CD4-positive, alpha-beta T cell (primary cell): ENCODE results near the gene SCUBE2. TPM values are rescaled to one million over a fixed set of nuclear protein-coding genes. Genes with fewer than 3 reads are reported as not detected.

Experiments
- ATAC-seq: fragments of 200-7000 bp; cut with Tn5 transposase; one replicate; pipeline ENCODE4 v1.10.0; 2022; ENCODE audit warnings: mild to moderate bottlenecking; ENCODE audit not compliant: poor library complexity
- CTCF ChIA-PET: fragments of 350-600 bp; sonication (Branson Sonifier 250); formaldehyde crosslinking; loops from one replicate; lab custom pipeline; 2021; ENCODE audit warnings: antibody characterized with exemption, inconsistent platforms; lab: Charles Lee
- POLR2A ChIA-PET: fragments of 350-600 bp; sonication (Branson Sonifier 250); formaldehyde crosslinking; loops from one replicate; lab custom pipeline; 2021; ENCODE audit warnings: antibody characterized with exemption, inconsistent platforms; lab: Charles Lee
- DNase-seq, 14 experiments: peaks; one replicate each; pipeline ENCODE4 v3.0.0-alpha.2; 2013 to 2020; ENCODE audit warnings: mixed read lengths in 2 of 14
- H3K27ac ChIP-seq, 2 donors: one replicate each; pipeline versions ENCODE4 v1.5.1 to v1.7.0; 2013; ENCODE audit warnings: low read length in 2 of 2, low read depth in 1 of 2, mild to moderate bottlenecking in 1 of 2
- H3K27me3 ChIP-seq, 2 experiments: 1 replicate in 1 of 2; 2 replicates in 1 of 2; pipeline versions ENCODE4 v1.6.1 to v1.7.0; 2013; ENCODE audit warnings: low read length in 2 of 2, control low read depth in 1 of 2, mild to moderate bottlenecking in 1 of 2, moderate library complexity in 1 of 2; ENCODE audit not compliant: insufficient read depth in 2 of 2, control insufficient read depth in 1 of 2
- H3K36me3 ChIP-seq: one replicate; pipeline ENCODE4 v1.6.1; 2013; ENCODE audit warnings: low read length, control low read depth; ENCODE audit not compliant: insufficient read depth
- H3K4me1 ChIP-seq: one replicate; pipeline ENCODE4 v1.6.1; 2013; ENCODE audit warnings: low read length, control low read depth; ENCODE audit not compliant: insufficient read depth
- H3K4me3 ChIP-seq: one replicate; pipeline ENCODE4 v1.5.1; 2013; ENCODE audit warnings: mild to moderate bottlenecking, low read length, moderate library complexity
- H3K9me3 ChIP-seq, 2 experiments: 1 replicate in 1 of 2; 2 replicates in 1 of 2; pipeline versions ENCODE4 v1.6.1 to v1.7.0; 2013; ENCODE audit warnings: low read length in 2 of 2, mild to moderate bottlenecking in 2 of 2, control low read depth in 1 of 2, moderate library complexity in 1 of 2; ENCODE audit not compliant: control insufficient read depth in 1 of 2, insufficient read depth in 1 of 2
- H3K27ac Mint-ChIP-seq: one replicate; pipeline ENCODE4 v1.8.0; 2020; ENCODE audit warnings: mixed read lengths
- H3K27me3 Mint-ChIP-seq: one replicate; pipeline ENCODE4 v1.8.0; 2021; ENCODE audit warnings: mixed read lengths
- H3K36me3 Mint-ChIP-seq: one replicate; pipeline ENCODE4 v1.8.0; 2021; ENCODE audit warnings: low read depth, mixed read lengths
- H3K4me1 Mint-ChIP-seq: one replicate; pipeline ENCODE4 v1.8.0; 2021; ENCODE audit warnings: low read depth, mixed read lengths
- H3K4me3 Mint-ChIP-seq: one replicate; pipeline ENCODE4 v1.8.0; 2020; ENCODE audit warnings: mild to moderate bottlenecking, mixed read lengths
- H3K9me3 Mint-ChIP-seq: one replicate; pipeline ENCODE4 v1.8.0; 2020; ENCODE audit warnings: mixed read lengths
- CTCF ChIP-seq: fragments of 200-600 bp; IDR thresholded peaks from one replicate; pipeline ENCODE4 v1.8.0; 2022; ENCODE audit warnings: antibody characterized with exemption, mild to moderate bottlenecking
- intact Hi-C, 2 experiments: fragments of 100-400 bp; cut with DNase I in 1 of 2; cut with micrococcal nuclease in 1 of 2; formaldehyde crosslinking; loops; one replicate each; pipeline versions ENCODE4 v1.15.1 to v1.9.0; 2023 to 2025; cut with DNase I, micrococcal nuclease
- total RNA-seq, 174 experiments: library from RNA in 2 of 174; stranded (reverse) in 2 of 174; gene quantifications; one replicate each; pipeline ENCODE4 v1.2.3 and lab custom pipeline; 2021 to 2026

Gene SCUBE2
- total RNA-seq, 2 experiments from 2014 or later, result 0.17 TPM; not detected in 1

- no peak for TF ChIP-seq CTCF
- Mint-ChIP-seq H3K27ac (no peak overlapping the region), H3K27me3 (peaks cover 18% of the 10 kb centered on the region), H3K4me1 (no peaks in the 10 kb centered on the region), H3K36me3 (no peaks in the 10 kb centered on the region), H3K4me3 (no peak overlapping the region), H3K9me3 (no peaks in the 10 kb centered on the region)
- intact Hi-C loops, result loop anchor here in 1 of 2 experiments (2.0 kb wide), 1 partner anchor 52 kb away; no protein-coding TSS in a partner anchor
- Histone ChIP-seq H3K4me3 (no peak overlapping the region), H3K27ac (no peak overlapping the region), H3K27me3 (no peaks in the 10 kb centered on the region), H3K36me3 (no peaks in the 10 kb centered on the region), H3K4me1 (no peaks in the 10 kb centered on the region), H3K9me3 (no peaks in the 10 kb centered on the region)
- ATAC-seq, result no peak
- ChIA-PET CTCF (no interaction called here), POLR2A (no interaction called here)
- no peak for DNase-seq
Measured at GRCh38 chr11:9072626-9073176, 18.7 kb downstream of the SCUBE2 start.

GRCh38 chr11:9071692-9072091 is 19.7 kb downstream of the SCUBE2 start:
- CTCF ChIA-PET, result no interaction called here
- Mint-ChIP-seq H3K9me3 (no peaks in the 10 kb centered on the region), H3K27me3 (peaks cover 14% of the 10 kb centered on the region), H3K4me1 (no peaks in the 10 kb centered on the region), H3K4me3 (no peak overlapping the region), H3K36me3 (no peaks in the 10 kb centered on the region), H3K27ac (no peak overlapping the region)
- DNase-seq (no peak), ATAC-seq (no peak)
- TF ChIP-seq CTCF, result no peak
- Histone ChIP-seq H3K9me3 (no peaks in the 10 kb centered on the region), H3K4me1 (no peaks in the 10 kb centered on the region), H3K4me3 (no peak overlapping the region), H3K36me3 (no peaks in the 10 kb centered on the region), H3K27me3 (no peaks in the 10 kb centered on the region), H3K27ac (no peak overlapping the region)
- POLR2A ChIA-PET, result no interaction called here
- intact Hi-C loops, result loop anchor here in 1 of 2 experiments (2.0 kb wide), 1 partner anchor 53 kb away; no protein-coding TSS in a partner anchor

GRCh38 chr11:9070749-9071491 is 20.5 kb downstream of the SCUBE2 start:
- no peak overlapping the region for H3K4me3 ChIP-seq
- CTCF ChIA-PET, result no interaction called here

More at GRCh38 chr11:9070749-9071491, 20.5 kb downstream of the SCUBE2 start:
- no peak overlapping the region for H3K27ac Mint-ChIP-seq
- no peaks in the 10 kb centered on the region for H3K4me1 ChIP-seq
- H3K4me1 Mint-ChIP-seq, result no peaks in the 10 kb centered on the region
- H3K36me3 Mint-ChIP-seq, result no peaks in the 10 kb centered on the region
- peaks cover 14% of the 10 kb centered on the region for H3K27me3 Mint-ChIP-seq
- H3K9me3 ChIP-seq, result no peaks in the 10 kb centered on the region
- H3K27ac ChIP-seq, result no peak overlapping the region
- TF ChIP-seq CTCF, result no peak
- POLR2A ChIA-PET, result no interaction called here
- intact Hi-C loops, result no loop called here
- H3K9me3 Mint-ChIP-seq, result no peaks in the 10 kb centered on the region
- H3K4me3 Mint-ChIP-seq, result no peak overlapping the region
- no peaks in the 10 kb centered on the region for H3K27me3 ChIP-seq
- DNase-seq, result no peak
- ATAC-seq, result no peak
- H3K36me3 ChIP-seq, result no peaks in the 10 kb centered on the region
